NCI-H2196 (cell line): ENCODE data around the gene NR2F2.

Source experiments
- DNase-seq: peaks from one replicate; lab custom pipeline; 2025; ENCODE audit not compliant: unreplicated experiment; lab: John Stamatoyannopoulos, UW

Gene NR2F2

DNA sequence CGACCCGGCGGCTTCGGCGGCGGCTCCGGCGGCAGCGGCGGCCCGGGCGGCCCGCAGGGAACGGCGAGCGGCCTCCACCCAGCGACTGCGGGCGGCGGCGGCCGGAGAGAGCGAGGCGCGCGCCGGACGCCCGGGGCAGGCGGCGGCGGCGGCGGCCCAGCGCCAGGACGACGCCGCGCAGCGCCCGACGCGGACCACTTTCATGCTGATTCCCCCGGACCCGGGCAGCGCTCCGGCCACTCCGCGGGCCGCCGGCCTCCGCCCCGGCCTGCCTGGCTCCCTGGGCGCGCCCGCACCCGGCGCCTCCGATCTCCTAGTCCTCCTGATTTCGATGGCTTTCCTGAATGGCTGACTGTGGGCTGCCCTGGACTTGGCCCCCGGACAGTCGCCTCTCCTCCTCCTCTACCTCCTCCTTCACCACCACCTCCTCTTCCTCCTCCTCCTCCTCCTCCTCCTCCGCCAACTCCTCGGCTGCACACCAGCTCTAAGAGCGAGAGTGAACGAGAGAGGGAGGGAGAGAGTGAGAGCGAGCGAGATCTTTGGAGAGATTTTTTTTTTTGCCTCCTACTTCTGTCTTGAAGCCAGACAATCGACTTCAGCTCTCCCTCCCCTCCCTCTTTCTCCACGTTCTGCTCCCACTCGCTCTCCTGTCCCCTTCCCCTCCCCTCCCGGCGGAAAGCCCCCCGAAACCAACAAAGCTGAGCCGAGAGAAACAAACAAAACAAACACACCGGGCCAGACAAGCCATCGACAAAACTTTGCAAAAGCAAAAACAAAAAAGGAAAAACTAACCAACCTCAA, 844 bp downstream of the NR2F2 start:
- no peak for DNase-seq

DNA sequence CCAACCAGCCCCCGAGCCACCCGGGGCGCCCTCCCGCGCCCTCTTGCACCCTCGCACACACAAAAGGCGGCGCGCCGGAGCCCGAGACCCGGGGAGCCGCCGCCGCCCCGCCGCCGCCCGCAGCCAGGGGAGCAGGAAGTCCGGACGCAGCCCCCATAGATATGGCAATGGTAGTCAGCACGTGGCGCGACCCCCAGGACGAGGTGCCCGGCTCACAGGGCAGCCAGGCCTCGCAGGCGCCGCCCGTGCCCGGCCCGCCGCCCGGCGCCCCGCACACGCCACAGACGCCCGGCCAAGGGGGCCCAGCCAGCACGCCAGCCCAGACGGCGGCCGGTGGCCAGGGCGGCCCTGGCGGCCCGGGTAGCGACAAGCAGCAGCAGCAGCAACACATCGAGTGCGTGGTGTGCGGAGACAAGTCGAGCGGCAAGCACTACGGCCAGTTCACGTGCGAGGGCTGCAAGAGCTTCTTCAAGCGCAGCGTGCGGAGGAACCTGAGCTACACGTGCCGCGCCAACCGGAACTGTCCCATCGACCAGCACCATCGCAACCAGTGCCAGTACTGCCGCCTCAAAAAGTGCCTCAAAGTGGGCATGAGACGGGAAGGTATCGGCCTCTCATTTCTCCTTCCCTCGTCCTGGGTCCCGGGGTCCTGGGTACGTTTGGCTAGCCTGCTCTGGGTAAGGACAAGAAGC, 1.6 kb downstream of the NR2F2 start:
- DNase-seq = peak; percentile 3

GRCh38 chr15:96332637-96333121, 2.2 kb downstream of the NR2F2 start:
- no peak for DNase-seq

- DNase-seq = no peak
These were observed 2.9 kb downstream of the NR2F2 start for GRCh38 chr15:96333131-96334016.

DNA sequence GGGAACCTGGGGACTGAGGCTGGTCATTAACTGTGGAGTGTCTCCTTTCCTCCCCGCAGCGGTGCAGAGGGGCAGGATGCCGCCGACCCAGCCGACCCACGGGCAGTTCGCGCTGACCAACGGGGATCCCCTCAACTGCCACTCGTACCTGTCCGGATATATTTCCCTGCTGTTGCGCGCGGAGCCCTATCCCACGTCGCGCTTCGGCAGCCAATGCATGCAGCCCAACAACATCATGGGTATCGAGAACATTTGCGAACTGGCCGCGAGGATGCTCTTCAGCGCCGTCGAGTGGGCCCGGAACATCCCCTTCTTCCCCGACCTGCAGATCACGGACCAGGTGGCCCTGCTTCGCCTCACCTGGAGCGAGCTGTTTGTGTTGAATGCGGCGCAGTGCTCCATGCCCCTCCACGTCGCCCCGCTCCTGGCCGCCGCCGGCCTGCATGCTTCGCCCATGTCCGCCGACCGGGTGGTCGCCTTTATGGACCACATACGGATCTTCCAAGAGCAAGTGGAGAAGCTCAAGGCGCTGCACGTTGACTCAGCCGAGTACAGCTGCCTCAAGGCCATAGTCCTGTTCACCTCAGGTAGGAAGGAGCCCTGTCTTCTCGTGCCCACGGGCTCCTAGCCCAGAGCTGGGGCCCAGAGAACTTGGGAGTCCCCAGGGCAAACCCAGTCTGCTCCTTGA, 3.7 kb downstream of the NR2F2 start:
- DNase-seq = no peak

DNA sequence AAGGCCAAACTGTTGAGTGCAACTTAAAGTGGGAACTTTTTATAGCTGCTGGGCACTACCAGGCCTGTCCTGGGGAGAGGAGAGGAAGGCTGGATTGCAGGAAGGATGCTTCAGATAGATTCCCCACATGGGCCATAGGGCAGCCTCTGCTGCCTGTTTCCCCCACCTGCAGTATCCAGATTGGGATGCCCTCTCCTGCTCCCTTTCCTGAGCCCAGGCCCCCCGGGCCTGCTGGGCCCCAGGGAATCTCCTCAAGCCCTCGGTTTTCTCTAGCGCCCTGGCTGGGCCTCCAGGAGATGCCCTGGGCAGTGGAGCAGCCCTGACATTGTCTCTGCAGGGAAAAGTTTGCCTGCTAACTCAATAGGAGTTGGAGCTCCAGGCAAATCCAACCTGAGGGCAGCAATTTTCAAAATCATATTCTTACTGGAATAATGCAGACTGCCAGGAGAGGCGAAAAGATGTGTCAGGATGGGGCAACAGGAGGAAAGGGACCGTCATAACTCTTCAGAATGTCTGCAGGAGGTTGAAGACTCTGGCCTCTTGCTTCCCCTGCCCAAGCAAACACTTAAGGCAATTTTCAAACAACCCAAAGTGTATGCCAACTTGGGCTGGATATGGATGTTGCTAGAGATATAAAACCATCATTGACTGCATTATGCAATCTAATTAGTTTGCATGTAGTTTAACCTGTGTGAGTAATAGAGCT, 4.4 kb downstream of the NR2F2 start:
- DNase-seq = no peak

- DNase-seq = no peak
These were observed 5.0 kb downstream of the NR2F2 start for GRCh38 chr15:96335411-96336024.

GRCh38 chr15:96336108-96336595, 5.7 kb downstream of the NR2F2 start:
- DNase-seq = no peak

DNA sequence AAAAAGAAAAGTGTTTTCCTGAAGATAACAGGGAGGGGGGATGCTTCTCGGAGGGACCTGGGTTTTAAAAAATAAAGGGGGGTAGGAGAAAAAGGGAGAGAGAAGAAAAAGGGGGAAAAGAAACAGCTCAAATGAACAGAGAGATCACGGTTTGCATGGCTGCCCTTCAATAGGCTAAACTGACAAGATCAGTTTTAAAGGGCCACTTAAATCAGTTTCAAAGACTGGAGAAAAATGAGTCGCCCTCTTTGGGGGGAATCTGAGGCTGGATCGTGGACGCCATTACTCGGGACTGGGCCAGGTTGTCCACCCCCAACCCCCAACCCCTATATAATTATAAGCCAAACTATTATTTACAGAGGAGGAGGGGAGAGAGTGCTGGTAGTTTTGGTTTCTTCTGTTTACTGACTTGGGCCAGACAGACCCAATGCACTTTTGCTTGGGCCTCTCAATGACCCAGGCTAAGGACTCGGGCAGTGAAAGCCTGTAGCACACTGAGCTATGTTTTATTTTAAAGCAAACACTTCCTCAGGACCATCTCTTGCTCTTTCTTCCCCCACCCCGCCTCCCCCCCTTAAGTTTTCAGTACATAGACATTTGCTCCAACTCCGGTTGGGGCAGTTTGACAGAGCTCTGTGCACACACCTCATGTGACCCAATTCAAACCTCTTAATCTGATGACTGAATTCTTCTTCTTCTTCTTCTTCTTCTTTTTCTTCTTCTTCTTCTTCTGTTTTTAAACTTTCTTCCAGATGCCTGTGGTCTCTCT, 6.3 kb downstream of the NR2F2 start:
- DNase-seq = peak; percentile 3

DNA sequence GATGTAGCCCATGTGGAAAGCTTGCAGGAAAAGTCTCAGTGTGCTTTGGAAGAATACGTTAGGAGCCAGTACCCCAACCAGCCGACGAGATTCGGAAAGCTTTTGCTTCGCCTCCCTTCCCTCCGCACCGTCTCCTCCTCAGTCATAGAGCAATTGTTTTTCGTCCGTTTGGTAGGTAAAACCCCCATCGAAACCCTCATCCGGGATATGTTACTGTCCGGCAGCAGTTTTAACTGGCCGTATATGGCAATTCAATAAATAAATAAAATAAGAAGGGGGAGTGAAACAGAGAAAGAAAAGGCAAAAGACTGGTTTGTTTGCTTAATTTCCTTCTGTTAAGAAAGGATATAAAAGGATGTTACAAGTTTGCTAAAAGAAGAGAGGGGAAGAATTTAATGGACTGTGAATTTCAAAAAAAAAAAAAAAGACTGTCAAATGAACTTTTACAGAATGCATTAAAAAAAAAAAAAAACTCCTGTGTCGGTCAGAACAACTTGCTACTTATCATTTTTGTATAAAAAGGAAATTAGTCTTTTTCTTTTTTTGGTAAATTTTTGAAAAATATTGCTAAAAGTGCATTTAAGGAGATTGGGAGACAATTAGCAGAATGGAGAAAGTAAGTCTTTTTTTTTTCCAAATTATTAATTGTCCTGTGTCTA, 7.0 kb downstream of the NR2F2 start:
- DNase-seq = no peak

DNA sequence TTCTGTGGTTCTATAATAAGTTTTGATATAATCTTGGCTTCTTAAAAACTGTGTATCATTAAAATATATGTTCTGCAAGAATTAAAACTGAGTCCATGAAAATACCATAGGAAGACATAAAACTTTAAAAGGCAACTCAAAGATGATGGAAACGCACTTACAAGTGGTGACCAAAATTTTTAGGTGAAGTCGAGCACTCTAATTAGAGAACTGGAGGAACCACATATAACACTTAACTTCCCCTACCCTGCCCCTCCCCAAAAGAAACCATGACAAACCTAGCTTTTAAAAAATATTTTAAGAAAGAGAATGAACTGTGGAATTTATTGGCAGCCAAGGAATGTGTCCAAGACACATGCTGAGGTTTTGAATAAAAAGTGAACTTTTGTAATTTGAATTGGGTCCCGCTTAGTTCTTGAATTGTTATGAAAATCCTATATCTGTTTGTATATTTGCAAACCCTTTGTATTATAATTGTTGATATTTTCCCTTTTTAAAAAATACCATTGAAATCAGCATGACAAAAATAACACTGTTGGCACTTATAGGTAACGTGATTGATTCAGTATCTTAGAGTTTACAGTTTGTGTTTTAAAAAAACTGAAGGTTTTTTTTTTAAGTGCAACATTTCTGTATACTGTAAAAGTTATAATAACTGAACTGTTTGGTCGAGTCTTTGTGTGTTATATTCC, 7.7 kb downstream of the NR2F2 start:
- no peak for DNase-seq

DNA sequence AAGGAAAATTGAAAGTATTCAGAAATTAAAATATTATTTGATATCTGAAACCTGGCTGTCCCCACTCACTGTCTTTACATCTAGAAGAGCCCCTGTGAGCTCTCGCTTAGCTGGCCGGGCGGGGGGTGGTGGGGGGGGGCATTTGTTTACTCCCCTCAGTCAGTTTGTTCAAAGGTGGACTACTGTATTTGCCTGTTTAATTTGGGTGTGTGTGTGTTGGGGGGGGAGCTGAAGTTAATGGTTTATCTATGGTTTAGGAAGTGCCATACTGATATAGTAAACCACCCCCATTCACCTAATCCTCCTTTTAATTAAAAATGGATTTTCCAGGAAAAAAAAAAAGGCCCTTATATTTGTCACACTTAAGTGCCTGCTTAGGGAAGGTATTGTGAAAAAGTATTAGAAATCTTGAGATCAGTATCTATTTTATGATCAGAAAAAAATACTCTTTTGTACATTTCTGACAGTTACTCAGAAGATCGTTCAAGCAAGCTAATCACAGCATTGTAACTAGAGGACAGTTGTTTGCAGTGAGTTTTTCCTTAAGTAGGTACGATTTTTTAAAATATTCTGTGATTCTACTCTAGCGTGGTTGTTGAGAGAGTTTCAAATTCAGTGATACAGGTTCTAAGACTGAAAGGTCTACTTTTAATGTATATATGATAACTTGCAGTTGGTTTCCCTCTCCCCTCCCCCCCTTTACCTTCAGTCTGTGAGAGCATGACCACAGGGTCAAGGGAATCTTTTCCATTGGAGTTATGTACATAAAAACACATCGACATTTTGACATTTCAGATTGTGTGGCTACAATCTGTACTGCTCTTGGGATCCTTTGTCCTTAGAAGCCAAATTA, 8.5 kb downstream of the NR2F2 start:
- peak; percentile 2 for DNase-seq

GRCh38 chr15:96339619-96340347, 9.3 kb downstream of the NR2F2 start:
- no peak for DNase-seq

- DNase-seq = no peak
These were observed 9.8 kb downstream of the NR2F2 start for GRCh38 chr15:96340348-96340597.

DNA sequence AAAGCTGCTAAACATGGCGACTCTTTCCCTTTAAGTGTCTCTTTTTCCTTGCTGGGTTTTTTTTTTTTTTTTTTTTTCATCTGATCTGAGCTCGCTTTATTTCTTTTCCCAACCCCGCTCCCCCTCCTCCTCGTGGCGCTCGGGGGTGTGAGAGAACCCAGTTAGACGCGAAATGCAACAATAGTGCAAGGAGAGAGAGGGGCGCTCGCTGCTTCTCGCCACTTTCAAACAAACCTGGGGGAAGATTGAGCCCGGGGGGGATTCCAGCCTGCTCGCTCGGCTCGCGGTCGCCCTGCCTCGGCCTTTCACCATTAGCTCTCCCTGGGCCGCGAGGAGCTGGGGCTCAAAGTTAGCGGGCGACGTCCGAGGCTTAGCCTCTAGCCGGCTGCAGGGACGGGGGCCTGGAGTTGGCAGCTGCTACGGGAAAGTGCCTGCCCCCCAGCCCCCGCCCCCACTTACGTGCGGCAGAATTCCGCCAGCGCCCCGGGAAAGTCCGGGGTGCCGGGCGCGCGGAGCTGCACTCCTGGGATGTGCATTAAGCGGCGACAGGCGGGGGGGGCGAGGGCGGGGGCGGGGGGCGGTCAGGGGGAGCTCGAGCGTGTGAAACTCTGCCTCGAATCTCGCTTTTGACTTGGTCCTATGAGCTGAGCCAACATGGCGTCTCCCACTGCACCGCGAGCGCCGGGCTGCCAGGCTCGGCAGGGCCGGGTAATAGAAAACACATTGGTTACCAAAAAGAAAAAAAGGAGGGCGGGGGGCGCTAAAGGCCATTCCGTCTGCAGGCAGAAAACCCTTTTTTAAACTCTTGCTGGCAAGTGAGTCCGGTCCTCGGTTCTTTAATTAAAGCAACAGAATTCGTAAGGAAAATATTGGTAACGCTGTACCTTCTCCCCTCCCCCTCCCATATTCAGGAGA, 10.4 kb downstream of the NR2F2 start:
- peak; percentile 27 for DNase-seq
